GM23338 (cell line): ENCODE measurements around the gene TPCN2. TPM values are rescaled to one million over a fixed set of nuclear protein-coding genes. Genes with fewer than 3 reads are reported as not detected.

Experiments used
- CREB1 ChIP-seq: fragments of 250-450 bp; sonication (Bioruptor Pico); IDR thresholded peaks from 2 replicates; pipeline ENCODE4 v1.5.0; 2020; ENCODE audit warnings: low read depth, mild to moderate bottlenecking, moderate library complexity
- ETS1 ChIP-seq: IDR thresholded peaks from 2 replicates; pipeline ENCODE4 v1.6.1; 2016; ENCODE audit warnings: antibody characterized with exemption
- EZH2 ChIP-seq: fragments of 200-600 bp; sonication (generic); IDR thresholded peaks from one replicate; pipeline ENCODE4 v1.8.0; 2017; ENCODE audit warnings: antibody characterized with exemption, mild to moderate bottlenecking, low read depth; ENCODE audit not compliant: unreplicated experiment
- NANOG ChIP-seq: IDR thresholded peaks from 2 replicates; pipeline ENCODE4 v1.6.1; 2016; ENCODE audit warnings: antibody characterized with exemption, borderline replicate concordance
- POLR2AphosphoS5 ChIP-seq: IDR thresholded peaks from 2 replicates; pipeline ENCODE4 v1.6.1; 2016; ENCODE audit warnings: antibody characterized with exemption, low read depth
- STAT1 ChIP-seq: IDR thresholded peaks from one replicate; pipeline ENCODE4 v1.6.1; 2016; ENCODE audit warnings: antibody characterized with exemption; ENCODE audit not compliant: unreplicated experiment
- ZNF114 ChIP-seq: fragments of 250-450 bp; sonication (Bioruptor Pico); IDR thresholded peaks from 2 replicates; pipeline ENCODE4 v1.5.0; 2020; ENCODE audit warnings: mild to moderate bottlenecking, moderate library complexity
- ZNF331 ChIP-seq: fragments of 250-450 bp; sonication (Bioruptor Pico); IDR thresholded peaks from 2 replicates; pipeline ENCODE4 v1.5.0; 2020; ENCODE audit warnings: low read depth, mild to moderate bottlenecking, moderate library complexity
- ZNF462 ChIP-seq: fragments of 250-450 bp; sonication (Bioruptor Pico); IDR thresholded peaks from 2 replicates; pipeline ENCODE4 v1.5.0; 2020; ENCODE audit warnings: mild to moderate bottlenecking, moderate library complexity
- polyA plus RNA-seq: library from polyadenylated mRNA; unstranded; fragments of >200 nt; fragmentation: Nextera tagmentation; extraction: Ambion mirVana; gene quantifications from 2 replicates; pipeline ENCODE4 v1.2.1, GENCODE V29; 2016
- total RNA-seq: library from RNA; depleted of rRNA; stranded (reverse); fragments of >200 nt; shearing (Covaris generic); gene quantifications from 2 replicates; pipeline ENCODE4 v1.2.3, GENCODE V29; 2014

The TPCN2 gene
- total and polyA plus RNA-seq, 2 experiments from 2014 or later: 5.8 to 14.7 TPM

GRCh38 chr11:69156673-69157155 lies 108.0 kb downstream of the TPCN2 start (continued):
- TF ChIP-seq ZNF462 (CRISPR knock-in tag) (no peak), ZNF114 (CRISPR knock-in tag) (no peak), ETS1 (no peak), EZH2 (no peak), NANOG (no peak), CREB1 (CRISPR knock-in tag) (no peak), STAT1 (no peak), ZNF331 (CRISPR knock-in tag) (no peak), POLR2AphosphoS5 (no peak)
